ENCODE results near the gene WRNIP1. TPM values are rescaled to one million over a fixed set of nuclear protein-coding genes. Genes with fewer than 3 reads are reported as not detected.

The WRNIP1 gene
- total RNA-seq, 2 donors from 2014 or later: 21.7 to 26.1 TPM

- no peak for DNase-seq (ENCODE audit: low spot score)
- intact Hi-C loops (cut with DNase I): no loop called here
Observed at GRCh38 chr6:2819978-2820377, 54.8 kb downstream of the WRNIP1 start.

- no peak for DNase-seq (ENCODE audit: low spot score)
- intact Hi-C loops (cut with DNase I): no loop called here
Observed at GRCh38 chr6:2820415-2820814, 55.2 kb downstream of the WRNIP1 start.

GRCh38 chr6:2821554-2821953 is 56.4 kb downstream of the WRNIP1 start:
- DNase-seq (ENCODE audit: low spot score): no peak
- intact Hi-C loops (cut with DNase I): no loop called here

GRCh38 chr6:2823104-2823850 is 58.1 kb downstream of the WRNIP1 start:
- intact Hi-C loops (cut with DNase I): loop anchor here in 1 of 2 donors (1.0 kb wide), 1 partner anchor 46 kb away; no protein-coding TSS in a partner anchor
- no peak for DNase-seq (ENCODE audit: low spot score)

GRCh38 chr6:2826131-2826530 is 60.9 kb downstream of the WRNIP1 start:
- no peak for DNase-seq (ENCODE audit: low spot score)
- intact Hi-C loops (cut with DNase I): no loop called here

GRCh38 chr6:2827142-2827541 is 61.9 kb downstream of the WRNIP1 start:
- DNase-seq (ENCODE audit: low spot score): no peak

GRCh38 chr6:2828629-2829028 is 63.4 kb downstream of the WRNIP1 start:
- intact Hi-C loops (cut with DNase I): no loop called here

More at GRCh38 chr6:2827142-2827541, 61.9 kb downstream of the WRNIP1 start:
- intact Hi-C loops (cut with DNase I): no loop called here

GRCh38 chr6:2829253-2829652 is 64.1 kb downstream of the WRNIP1 start:
- no peak for DNase-seq (ENCODE audit: low spot score)
- intact Hi-C loops (cut with DNase I): no loop called here

More at GRCh38 chr6:2828629-2829028, 63.4 kb downstream of the WRNIP1 start:
- no peak for DNase-seq (ENCODE audit: low spot score)

GRCh38 chr6:2830183-2830582 is 65.0 kb downstream of the WRNIP1 start:
- DNase-seq (ENCODE audit: low spot score): no peak
- intact Hi-C loops (cut with DNase I): no loop called here

GRCh38 chr6:2831392-2831791 is 66.2 kb downstream of the WRNIP1 start:
- intact Hi-C loops (cut with DNase I): no loop called here
- DNase-seq (ENCODE audit: low spot score): no peak

- intact Hi-C loops (cut with DNase I): no loop called here
- DNase-seq (ENCODE audit: low spot score): no peak
Observed at GRCh38 chr6:2834262-2834661, 69.1 kb downstream of the WRNIP1 start.

Other genes starting within 250 kb of the WRNIP1 start
- under 1 TPM; 0.67 to 0.74 TPM for gene MYLK4, start 14.5 kb upstream of the WRNIP1 start, total RNA-seq
- 10 to 100 TPM; 30.8 to 44.0 TPM for gene SERPINB1, start 76.5 kb downstream of the WRNIP1 start, total RNA-seq
- 10 to 100 TPM in 1 of 2 donors, 1 to 10 TPM in 1; 9.9 to 12.8 TPM for gene SERPINB9, start 137.9 kb downstream of the WRNIP1 start, total RNA-seq
- 10 to 100 TPM; 90.7 to 98.3 TPM for gene SERPINB6, start 206.2 kb downstream of the WRNIP1 start, total RNA-seq
- gene NQO2, start 234.5 kb downstream of the WRNIP1 start, total RNA-seq: 10 to 100 TPM; 27.7 to 42.4 TPM